DMS 273 (cell line): ENCODE data around the gene MAB21L4.
A peak's percentile ranks its signal among the peaks of the same experiment; 100 is the strongest.

ENCODE experiments used
- DNase-seq: peaks from one replicate; lab custom pipeline; 2025; ENCODE audit not compliant: unreplicated experiment; lab: John Stamatoyannopoulos, UW

The MAB21L4 gene

GRCh38 chr2:240925568-240926515, 29.9 kb upstream of the MAB21L4 start:
- DNase-seq: no peak

DNA sequence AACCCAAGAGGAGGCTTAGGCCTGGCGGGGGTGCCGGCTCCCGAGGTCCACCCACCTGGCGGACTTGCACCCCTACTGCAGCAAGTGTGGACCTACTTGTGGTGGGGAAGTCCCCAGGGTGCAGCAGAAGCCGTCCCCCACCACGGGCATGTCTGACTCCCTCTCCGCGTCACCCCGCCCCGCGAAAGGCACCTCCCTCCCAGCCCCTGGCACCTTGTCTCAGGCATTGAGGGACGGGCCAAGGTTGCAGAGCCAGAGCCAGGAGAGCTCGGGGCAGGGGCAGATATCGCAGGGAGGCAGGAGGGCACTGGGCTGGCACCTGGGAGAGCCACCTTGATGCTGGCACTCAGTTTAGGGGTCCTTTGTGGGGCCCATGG, 29.2 kb upstream of the MAB21L4 start:
- DNase-seq: no peak

- DNase-seq: peak; percentile 60
Observed at GRCh38 chr2:240922982-240923537, 27.1 kb upstream of the MAB21L4 start.

DNA sequence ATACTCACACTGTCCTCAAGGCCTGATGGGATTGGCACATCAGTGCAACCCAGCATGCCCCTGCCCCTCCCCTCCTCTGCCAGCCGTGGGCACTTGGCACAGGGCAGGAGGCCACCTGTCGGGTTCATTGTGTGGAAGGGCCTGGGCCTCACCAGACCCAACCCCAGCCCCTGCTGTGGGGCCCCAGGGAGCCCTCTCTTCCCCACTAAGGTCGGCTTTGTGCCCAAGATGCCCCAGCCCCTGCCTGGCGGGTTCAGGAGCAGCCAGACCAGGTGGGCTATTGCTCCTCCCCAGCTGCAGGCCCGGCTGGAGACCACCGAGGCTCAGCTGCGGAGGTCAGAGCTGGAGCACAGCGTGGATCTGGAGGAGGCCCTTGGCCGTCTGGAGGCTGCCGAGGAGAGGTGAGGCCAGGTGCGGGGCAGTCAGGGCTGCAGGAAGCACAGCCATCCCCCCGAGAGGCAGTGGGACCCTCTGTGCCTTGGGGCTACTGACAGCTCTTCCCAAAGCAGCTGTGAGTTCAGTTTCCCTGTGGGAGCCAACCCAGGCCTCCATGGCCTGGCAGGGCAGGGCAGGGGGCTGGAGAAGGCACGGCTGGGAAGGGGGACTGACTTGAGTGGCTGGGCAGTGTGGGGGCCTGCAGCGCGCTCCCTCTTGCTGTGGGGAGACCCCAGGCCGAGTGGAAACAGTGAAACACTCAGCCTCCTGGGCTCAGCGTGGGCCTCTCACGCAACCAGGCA, 26.5 kb upstream of the MAB21L4 start:
- DNase-seq: no peak

- no peak for DNase-seq
Observed at GRCh38 chr2:240921995-240922244, 26.0 kb upstream of the MAB21L4 start.

- peak; percentile 39 for DNase-seq
Observed at GRCh38 chr2:240921311-240921994, 25.5 kb upstream of the MAB21L4 start.

- no peak for DNase-seq
Observed at GRCh38 chr2:240920783-240921231, 24.9 kb upstream of the MAB21L4 start.

- DNase-seq: no peak
Observed at GRCh38 chr2:240919786-240920782, 24.1 kb upstream of the MAB21L4 start.

- no peak for DNase-seq
Observed at GRCh38 chr2:240919161-240919781, 23.3 kb upstream of the MAB21L4 start.

- DNase-seq: no peak
Observed at GRCh38 chr2:240918258-240919091, 22.5 kb upstream of the MAB21L4 start.

GRCh38 chr2:240917684-240918257, 21.8 kb upstream of the MAB21L4 start:
- peak; percentile 61 for DNase-seq

DNA sequence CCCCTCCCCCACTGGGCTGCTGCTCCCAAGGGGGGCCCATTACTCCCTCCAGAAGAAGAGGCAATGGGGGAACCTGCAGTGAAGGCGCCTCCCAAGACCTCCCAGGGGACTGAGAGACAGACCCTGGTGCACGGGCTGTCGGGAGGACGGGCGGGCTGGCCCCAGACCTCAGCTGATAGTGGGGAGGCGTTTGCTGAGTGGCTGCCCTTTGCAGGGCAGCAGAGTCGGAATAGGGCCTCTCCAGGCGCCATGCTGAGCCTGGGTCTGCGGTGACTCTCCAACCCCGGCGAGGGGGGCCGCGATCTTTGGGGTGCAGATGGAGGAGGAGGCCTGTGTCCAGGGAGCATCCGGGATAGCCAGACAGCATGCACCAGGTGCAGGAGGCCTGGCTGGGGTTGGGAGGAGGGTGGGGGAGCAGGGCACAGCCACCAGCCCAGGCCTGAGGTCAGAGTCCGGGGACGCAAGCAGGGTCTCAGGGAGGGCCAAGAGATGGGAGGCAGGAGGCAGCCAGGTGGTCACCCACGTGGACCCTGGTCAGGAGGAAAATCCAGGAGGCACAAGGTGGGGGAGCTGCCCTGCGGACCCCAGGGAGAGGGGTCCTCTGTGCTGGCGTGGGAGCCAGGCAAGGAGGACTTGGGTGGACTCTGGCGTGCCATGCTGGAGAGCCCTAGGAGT, 21.2 kb upstream of the MAB21L4 start:
- no peak for DNase-seq

GRCh38 chr2:240916571-240917008, 20.6 kb upstream of the MAB21L4 start:
- peak; percentile 66 for DNase-seq

GRCh38 chr2:240915526-240916341, 19.8 kb upstream of the MAB21L4 start:
- no peak for DNase-seq

DNA sequence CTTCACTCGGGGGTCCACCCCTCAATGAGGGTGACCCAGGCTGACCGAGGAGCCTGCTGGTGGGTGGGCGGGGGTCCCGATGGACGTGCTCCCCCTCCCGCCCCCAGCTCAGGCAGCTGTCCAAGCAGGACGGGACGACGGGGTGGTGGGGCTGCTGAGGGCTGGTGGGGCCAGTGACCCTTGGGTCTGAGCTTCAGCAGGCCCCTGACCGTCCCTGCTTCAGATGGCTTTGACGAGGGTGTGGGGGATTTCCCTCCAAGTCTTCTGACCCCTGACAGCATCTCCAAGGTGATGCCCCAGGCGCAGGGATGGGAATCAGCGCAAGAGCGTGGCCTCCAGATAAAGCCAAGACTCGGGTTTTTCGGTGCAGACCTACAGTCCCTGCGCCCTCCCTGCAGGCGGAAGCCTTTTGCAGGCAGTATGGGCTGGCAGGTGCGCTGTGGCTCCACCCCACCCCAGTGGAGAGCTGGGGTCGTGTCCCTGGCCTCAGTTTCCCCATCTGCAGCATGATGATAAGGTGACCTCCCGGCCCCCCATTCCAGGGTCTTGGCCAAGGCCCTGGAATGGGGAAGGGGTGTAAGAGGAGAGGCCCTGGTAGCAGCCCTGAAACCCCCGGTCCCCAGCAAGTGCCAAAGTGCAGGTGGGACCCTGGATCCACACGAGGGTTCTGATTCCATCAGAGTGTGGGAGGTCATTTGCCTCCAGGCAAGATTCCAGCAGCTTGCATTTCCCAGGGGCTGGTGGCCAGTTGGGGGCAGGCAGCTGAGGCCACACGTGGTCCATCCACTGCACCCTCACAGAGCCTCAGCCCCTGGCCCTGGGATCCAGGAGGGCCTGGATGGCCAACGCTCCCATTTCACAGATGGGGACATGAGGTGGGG, 18.9 kb upstream of the MAB21L4 start:
- DNase-seq: peak; percentile 28
